WTC11 (cell line): ENCODE data around the gene BTBD2. TPM values are rescaled to one million over a fixed set of nuclear protein-coding genes. Genes with fewer than 3 reads are reported as not detected.

Experiments used
- ATAC-seq: fragments of 200-7000 bp; cut with Tn5 transposase; 2 replicates; pipeline ENCODE4 v1.10.0; 2021; ENCODE audit warnings: mild to moderate bottlenecking, moderate library complexity
- CTCF ChIA-PET: fragments of 300-600 bp; sonication (Branson Sonifier 250); formaldehyde crosslinking; loops from one replicate; lab custom pipeline; 2021; ENCODE audit warnings: antibody characterized with exemption; lab: Charles Lee
- POLR2A ChIA-PET: fragments of 350-600 bp; sonication (Branson Sonifier 250); formaldehyde crosslinking; loops from one replicate; lab custom pipeline; 2021; ENCODE audit warnings: antibody characterized with exemption; lab: Charles Lee
- DNase-seq: peaks from one replicate; pipeline ENCODE4 v3.0.0; 2021; ENCODE audit warnings: low spot score
- H3K27ac Mint-ChIP-seq: 2 replicates; pipeline ENCODE4 v1.8.0; 2021; ENCODE audit warnings: mixed read lengths
- H3K27me3 Mint-ChIP-seq: 2 replicates; pipeline ENCODE4 v1.8.0; 2021; ENCODE audit warnings: low read depth, mild to moderate bottlenecking, moderate library complexity, mixed read lengths
- H3K36me3 Mint-ChIP-seq: 2 replicates; pipeline ENCODE4 v1.8.0; 2021; ENCODE audit warnings: mixed read lengths
- H3K4me1 Mint-ChIP-seq: 2 replicates; pipeline ENCODE4 v1.8.0; 2022; ENCODE audit warnings: mixed read lengths
- H3K4me3 Mint-ChIP-seq: 2 replicates; pipeline ENCODE4 v1.8.0; 2021; ENCODE audit warnings: mild to moderate bottlenecking, moderate library complexity, mixed read lengths
- H3K9me3 Mint-ChIP-seq: 2 replicates; pipeline ENCODE4 v1.8.0; 2021; ENCODE audit warnings: mixed read lengths
- ATF6 ChIP-seq: sonication (generic); formaldehyde crosslinking; IDR thresholded peaks from 2 replicates; pipeline ENCODE4 v1.8.1; 2023; ENCODE audit warnings: mild to moderate bottlenecking, missing genetic modification reagents
- CDX4 ChIP-seq: fragments of 250-450 bp; sonication (Bioruptor Pico); IDR thresholded peaks from 2 replicates; pipeline ENCODE4 v1.9.0; 2021; ENCODE audit warnings: moderate library complexity, mild to moderate bottlenecking, inconsistent platforms, borderline replicate concordance
- E2F4 ChIP-seq: sonication (generic); formaldehyde crosslinking; IDR thresholded peaks from 2 replicates; pipeline ENCODE4 v1.8.1; 2022; ENCODE audit warnings: low read depth, mild to moderate bottlenecking, moderate library complexity, missing genetic modification reagents, borderline replicate concordance
- ELF4 ChIP-seq: sonication (generic); formaldehyde crosslinking; IDR thresholded peaks from 2 replicates; pipeline ENCODE4 v1.8.1; 2022; ENCODE audit warnings: low read depth, mild to moderate bottlenecking, moderate library complexity, missing genetic modification reagents
- FOXJ3 ChIP-seq: sonication (generic); formaldehyde crosslinking; IDR thresholded peaks from 2 replicates; pipeline ENCODE4 v1.9.0; 2021; ENCODE audit warnings: missing genetic modification reagents, mild to moderate bottlenecking, borderline replicate concordance
- MYBL2 ChIP-seq: sonication (generic); formaldehyde crosslinking; IDR thresholded peaks from 2 replicates; pipeline ENCODE4 v1.8.1; 2023; ENCODE audit warnings: mild to moderate bottlenecking, moderate library complexity, missing genetic modification reagents
- NR1H2 ChIP-seq: sonication (generic); formaldehyde crosslinking; IDR thresholded peaks from 2 replicates; pipeline ENCODE4 v1.9.0; 2021; ENCODE audit warnings: mild to moderate bottlenecking, moderate library complexity, missing genetic modification reagents
- NR3C1 ChIP-seq: sonication (generic); formaldehyde crosslinking; conservative IDR thresholded peaks from 2 replicates; pipeline ENCODE4 v1.8.1; 2023; ENCODE audit warnings: low read depth, mild to moderate bottlenecking, missing genetic modification reagents
- OVOL2 ChIP-seq: fragments of 250-450 bp; sonication (Bioruptor Pico); IDR thresholded peaks from 2 replicates; pipeline ENCODE4 v1.9.0; 2021; ENCODE audit warnings: mild to moderate bottlenecking, borderline replicate concordance
- PRDM15 ChIP-seq: sonication (generic); formaldehyde crosslinking; IDR thresholded peaks from 2 replicates; pipeline ENCODE4 v1.8.0; 2022; ENCODE audit warnings: missing genetic modification reagents
- SMAD3 ChIP-seq: sonication (generic); formaldehyde crosslinking; IDR thresholded peaks from 2 replicates; pipeline ENCODE4 v1.8.0; 2022; ENCODE audit warnings: missing genetic modification reagents, mild to moderate bottlenecking, borderline replicate concordance
- TEAD1 ChIP-seq: sonication (generic); formaldehyde crosslinking; IDR thresholded peaks from 2 replicates; pipeline ENCODE4 v1.8.0; 2022; ENCODE audit warnings: mild to moderate bottlenecking, missing genetic modification reagents
- ZBTB43 ChIP-seq: sonication (generic); formaldehyde crosslinking; IDR thresholded peaks from 2 replicates; pipeline ENCODE4 v1.8.1; 2023; ENCODE audit warnings: mild to moderate bottlenecking, missing genetic modification reagents
- ZMAT4 ChIP-seq: fragments of 250-450 bp; sonication (Bioruptor Pico); IDR thresholded peaks from 2 replicates; pipeline ENCODE4 v1.9.0; 2021; ENCODE audit warnings: mild to moderate bottlenecking
- ZNF263 ChIP-seq: sonication (generic); formaldehyde crosslinking; IDR thresholded peaks from 2 replicates; pipeline ENCODE4 v1.8.1; 2022; ENCODE audit warnings: low read depth, mild to moderate bottlenecking, moderate library complexity, missing genetic modification reagents
- ZSCAN18 ChIP-seq: fragments of 250-450 bp; sonication (Bioruptor Pico); IDR thresholded peaks from 2 replicates; pipeline ENCODE4 v2.1.2; 2022; ENCODE audit warnings: mild to moderate bottlenecking, moderate library complexity
- total RNA-seq: library from RNA; stranded (reverse); gene quantifications from 3 replicates; pipeline ENCODE4 v1.2.3, GENCODE V29; 2021

Gene BTBD2
- total RNA-seq, 1 experiment from 2014 or later: 106 TPM

GRCh38 chr19:2016041-2016807 lies 710 bp upstream of the BTBD2 start:
- Mint-ChIP-seq H3K9me3 (no peaks in the 10 kb centered on the region), H3K27ac (no peak overlapping the region; the same call in 1 of the 2 replicates), H3K4me3 (peak overlapping the region; percentile 52), H3K4me1 (peaks cover 4% of the 10 kb centered on the region), H3K36me3 (peaks cover 11% of the 10 kb centered on the region; the same call in 1 of the 2 replicates), H3K27me3 (no peaks in the 10 kb centered on the region)
- CTCF ChIA-PET: interaction anchor here (0.6 to 1.1 kb wide), 4 partner anchors 93 to 855 kb away, joined by 3 read pairs; no protein-coding TSS in a partner anchor
- ATAC-seq (peak; percentile 57), DNase-seq (peak; percentile 57)
- TF ChIP-seq PRDM15 (CRISPR knock-in tag) (0 out of 2 replicates have a peak, but pooled peaks have one; percentile 26), NR1H2 (CRISPR knock-in tag) (no peak)
- POLR2A ChIA-PET: interaction anchor here (0.5 to 0.6 kb wide), 2 partner anchors 127 to 395 kb away, joined by 3 to 4 read pairs; no protein-coding TSS in a partner anchor

- POLR2A ChIA-PET: no interaction called here
- TF ChIP-seq FOXJ3 (CRISPR knock-in tag) (no peak), ATF6 (no peak), TEAD1 (CRISPR knock-in tag) (no peak), ZMAT4 (no peak), OVOL2 (no peak), NR3C1 (no peak), ZBTB43 (no peak), MYBL2 (no peak), ZNF263 (no peak), E2F4 (CRISPR knock-in tag) (no peak), SMAD3 (no peak), ELF4 (CRISPR knock-in tag) (no peak), ZSCAN18 (CRISPR knock-in tag) (no peak), CDX4 (CRISPR knock-in tag) (no peak)
Measured at GRCh38 chr19:2014731-2015607, 545 bp downstream of the BTBD2 start.

More at GRCh38 chr19:2014731-2015607, 545 bp downstream of the BTBD2 start:
- Mint-ChIP-seq H3K9me3 (no peaks in the 10 kb centered on the region), H3K4me3 (peak overlapping the region; percentile 56), H3K36me3 (peaks cover 21% of the 10 kb centered on the region), H3K27ac (no peak overlapping the region), H3K4me1 (peaks cover 4% of the 10 kb centered on the region), H3K27me3 (peaks cover 3% of the 10 kb centered on the region; the same call in 1 of the 2 replicates)
- ATAC-seq (peak; percentile 25), DNase-seq (peak; percentile 48)
- CTCF ChIA-PET: interaction anchor here (0.6 kb wide), 1 partner anchor 295 kb away, joined by 3 read pairs; no protein-coding TSS in a partner anchor
